Esophagus squamous epithelium (tissue), 5 donors: ENCODE measurements around the gene KLF15. TPM values are rescaled to one million over a fixed set of nuclear protein-coding genes. Genes with fewer than 3 reads are reported as not detected.

Source experiments
- DNase-seq: peaks from one replicate; lab custom pipeline; 2025; lab: John Stamatoyannopoulos, UW
- H3K27ac ChIP-seq, 4 donors: fragments of 200-600 bp; sonication (generic); one replicate each; pipeline ENCODE4 v1.5.1; 2016 to 2019; ENCODE audit warnings: mild to moderate bottlenecking in 1 of 4
- H3K27me3 ChIP-seq, 4 donors: fragments of 200-600 bp; sonication (generic); 1 replicate in 3 of 4; 2 replicates in 1 of 4; pipeline versions ENCODE4 v1.5.1 to v1.6.0; 2017 to 2021; ENCODE audit warnings: antibody characterized with exemption in 1 of 4
- H3K36me3 ChIP-seq, 3 donors: fragments of 200-600 bp; sonication (generic); one replicate each; pipeline ENCODE4 v1.5.1; 2016 to 2019
- H3K4me1 ChIP-seq, 3 donors: fragments of 200-600 bp; sonication (generic); one replicate each; pipeline ENCODE4 v1.5.1; 2017 to 2019
- H3K4me3 ChIP-seq, 4 donors: fragments of 200-600 bp; sonication (generic); 1 replicate in 3 of 4; 2 replicates in 1 of 4; pipeline ENCODE4 v1.5.1; 2016 to 2019; ENCODE audit warnings: mild to moderate bottlenecking in 2 of 4, moderate library complexity in 1 of 4
- H3K9me3 ChIP-seq, 3 donors: fragments of 200-600 bp; sonication (generic); one replicate each; pipeline ENCODE4 v1.5.1; 2016 to 2019
- POLR2A ChIP-seq, 4 donors: fragments of 450-650 bp; IDR thresholded peaks; one replicate each; pipeline ENCODE4 v1.6.1; 2017; ENCODE audit warnings: antibody characterized with exemption in 4 of 4, mild to moderate bottlenecking in 4 of 4, moderate library complexity in 3 of 4
- WGBS, 2 donors: methylation state at CpG; one replicate each; pipeline ENCODE4 v1.1.5; 2018; 5-methylcytosine and 5-hydroxymethylcytosine counted together
- intact Hi-C: fragments of 100-400 bp; cut with DNase I; formaldehyde crosslinking; loops from one replicate; pipeline ENCODE4 v1.15.0; 2022
- total RNA-seq, 4 donors: library from RNA; depleted of rRNA; stranded (reverse); fragments of >200 nt; gene quantifications; one replicate each; pipeline ENCODE4 v1.1.0, GENCODE V29; 2016
- TF ChIP-seq, protein P1 (sequence below), 6 experiments: fragments of 450-650 bp in 4 of 6; fragments of 200-600 bp in 2 of 6; sonication (generic) in 2 of 6; IDR thresholded peaks; one replicate each; pipeline ENCODE4 v1.5.1; 2016 to 2019; ENCODE audit warnings: antibody characterized with exemption in 6 of 6, mild to moderate bottlenecking in 4 of 6, moderate library complexity in 4 of 6
- donor health status: DM: yes; HTN: yes; CAD: no.

The KLF15 gene
- total RNA-seq, 4 donors from 2014 or later = 1.8 to 43.1 (median 7.7) TPM

DNA sequence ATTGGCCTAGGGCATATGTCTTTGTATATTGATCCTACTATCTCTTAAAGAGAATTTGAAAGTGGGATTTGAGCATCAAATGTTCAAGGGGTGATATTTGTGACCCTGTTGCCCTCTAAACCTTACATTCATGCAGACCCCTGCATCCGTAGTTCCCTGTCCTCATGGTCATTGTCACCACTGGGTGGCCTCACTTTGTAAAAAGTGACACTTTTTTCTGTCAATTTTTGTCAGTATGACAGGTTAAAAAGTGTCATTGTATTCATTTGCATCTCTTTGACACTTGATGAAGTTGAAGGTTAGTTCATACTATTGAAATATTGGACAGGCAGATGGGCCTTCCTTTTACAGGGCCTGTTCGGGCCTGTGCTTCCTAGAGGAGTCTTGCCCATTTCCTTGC lies 12.3 kb upstream of the KLF15 start:
- no peak overlapping the region for H3K27ac ChIP-seq
- WGBS, 2 donors = 68 to 100% methylated on average over 2 of the region's 2 CpGs
- DNase-seq = no peak
- TF ChIP-seq, protein P1, sequence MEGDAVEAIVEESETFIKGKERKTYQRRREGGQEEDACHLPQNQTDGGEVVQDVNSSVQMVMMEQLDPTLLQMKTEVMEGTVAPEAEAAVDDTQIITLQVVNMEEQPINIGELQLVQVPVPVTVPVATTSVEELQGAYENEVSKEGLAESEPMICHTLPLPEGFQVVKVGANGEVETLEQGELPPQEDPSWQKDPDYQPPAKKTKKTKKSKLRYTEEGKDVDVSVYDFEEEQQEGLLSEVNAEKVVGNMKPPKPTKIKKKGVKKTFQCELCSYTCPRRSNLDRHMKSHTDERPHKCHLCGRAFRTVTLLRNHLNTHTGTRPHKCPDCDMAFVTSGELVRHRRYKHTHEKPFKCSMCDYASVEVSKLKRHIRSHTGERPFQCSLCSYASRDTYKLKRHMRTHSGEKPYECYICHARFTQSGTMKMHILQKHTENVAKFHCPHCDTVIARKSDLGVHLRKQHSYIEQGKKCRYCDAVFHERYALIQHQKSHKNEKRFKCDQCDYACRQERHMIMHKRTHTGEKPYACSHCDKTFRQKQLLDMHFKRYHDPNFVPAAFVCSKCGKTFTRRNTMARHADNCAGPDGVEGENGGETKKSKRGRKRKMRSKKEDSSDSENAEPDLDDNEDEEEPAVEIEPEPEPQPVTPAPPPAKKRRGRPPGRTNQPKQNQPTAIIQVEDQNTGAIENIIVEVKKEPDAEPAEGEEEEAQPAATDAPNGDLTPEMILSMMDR (IDR thresholded peaks at IDR 0.05) = no peak
- no peak for TF ChIP-seq POLR2A (IDR thresholded peaks at IDR 0.05)
- intact Hi-C loops = no loop called here
- no peaks in the 10 kb centered on the region for H3K4me1 ChIP-seq
- H3K9me3 ChIP-seq = no peaks in the 10 kb centered on the region
- no peaks in the 10 kb centered on the region for H3K36me3 ChIP-seq
- no peaks in the 10 kb centered on the region for H3K27me3 ChIP-seq
- H3K4me3 ChIP-seq = no peak overlapping the region

DNA sequence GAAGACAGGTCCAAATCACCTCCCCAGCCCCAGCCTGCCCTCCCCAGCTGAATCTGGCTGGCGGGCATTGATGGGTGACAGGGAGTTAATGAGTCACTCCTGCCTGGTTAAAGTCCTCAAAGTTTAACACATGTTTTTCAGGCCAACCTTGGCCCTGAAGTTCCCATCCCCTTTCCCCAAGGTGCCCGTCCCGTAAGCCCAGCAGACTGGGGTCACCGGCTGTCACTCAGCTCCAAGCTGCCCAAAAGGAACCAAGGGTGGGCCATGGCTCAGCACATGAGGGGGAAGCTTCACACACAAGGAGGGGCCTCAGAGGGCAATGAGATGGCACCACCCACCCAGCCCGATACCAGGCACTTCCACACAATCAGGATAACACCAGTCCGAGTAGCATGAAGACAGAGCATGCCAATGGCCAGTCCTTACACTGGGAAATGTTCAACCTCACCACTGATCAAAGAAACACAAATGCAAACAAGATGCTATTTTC lies 10.2 kb upstream of the KLF15 start:
- Histone ChIP-seq H3K27ac (no peak overlapping the region), H3K4me1 (no peaks in the 10 kb centered on the region), H3K36me3 (no peaks in the 10 kb centered on the region), H3K9me3 (no peaks in the 10 kb centered on the region), H3K4me3 (no peak overlapping the region), H3K27me3 (no peaks in the 10 kb centered on the region)
- DNase-seq = no peak
- intact Hi-C loops = no loop called here
- WGBS, 2 donors = 86 to 90% methylated on average over 3 to 5 of the region's 6 CpGs
- TF ChIP-seq POLR2A (IDR thresholded peaks at IDR 0.05) = no peak
- TF ChIP-seq, protein P1 (IDR thresholded peaks at IDR 0.05) = no peak

DNA sequence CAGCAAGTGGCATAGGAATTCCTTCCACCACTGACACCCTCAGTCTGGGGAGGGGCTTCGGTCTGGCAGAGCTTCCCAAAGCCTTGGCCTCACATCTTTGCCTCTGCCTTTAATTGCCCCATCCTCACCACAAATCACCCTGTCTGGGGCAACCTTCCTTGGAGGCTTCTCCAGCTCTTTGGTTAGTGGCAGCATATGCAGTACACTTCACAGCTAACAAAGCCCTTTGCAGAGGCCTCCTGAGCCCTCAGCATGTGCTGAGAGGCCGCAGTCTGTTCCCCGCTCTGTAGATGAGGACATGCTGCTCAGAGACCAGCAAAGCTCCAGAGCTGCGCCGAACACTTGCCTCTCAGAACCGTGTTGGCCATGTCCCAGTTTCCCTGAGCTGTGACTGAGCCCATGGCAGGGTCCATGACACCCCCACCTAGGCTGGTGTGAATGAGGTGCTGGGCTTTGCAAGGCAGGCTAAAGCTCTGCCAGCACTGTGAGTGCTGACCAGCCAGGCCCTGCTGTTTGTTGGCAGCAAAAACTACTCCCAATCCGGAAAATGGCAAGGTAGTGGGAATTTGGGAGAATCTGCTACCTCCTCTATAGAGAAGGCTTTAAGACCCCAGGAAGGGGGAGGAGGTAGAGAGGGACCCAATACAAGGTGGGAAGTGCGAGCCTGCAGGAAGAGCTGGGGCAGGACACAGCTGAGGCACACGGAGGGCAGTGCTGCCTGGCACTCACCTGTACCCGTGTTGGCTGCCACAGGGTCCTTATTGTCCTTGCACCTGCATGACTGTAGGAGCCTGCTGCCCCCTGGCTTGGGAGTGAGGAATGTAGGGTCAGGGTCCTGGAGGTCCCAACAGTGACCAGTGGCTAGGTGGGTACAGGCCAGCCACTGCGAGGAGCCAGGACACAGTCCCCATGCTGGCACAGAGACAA lies 8.4 kb upstream of the KLF15 start:
- no peaks in the 10 kb centered on the region for H3K9me3 ChIP-seq
- H3K4me3 ChIP-seq = no peak overlapping the region
- no peaks in the 10 kb centered on the region for H3K36me3 ChIP-seq
- H3K27me3 ChIP-seq = peaks cover 0 to 13% (median 0%) of the 10 kb centered on the region in 4 donors
- DNase-seq = no peak
- intact Hi-C loops = no loop called here
- WGBS, 2 donors = 78 to 81% methylated on average over 7 to 9 of the region's 11 CpGs
- no peak for TF ChIP-seq POLR2A (IDR thresholded peaks at IDR 0.05)
- TF ChIP-seq, protein P1 (IDR thresholded peaks at IDR 0.05) = no peak
- no peak overlapping the region for H3K27ac ChIP-seq
- no peaks in the 10 kb centered on the region for H3K4me1 ChIP-seq

DNA sequence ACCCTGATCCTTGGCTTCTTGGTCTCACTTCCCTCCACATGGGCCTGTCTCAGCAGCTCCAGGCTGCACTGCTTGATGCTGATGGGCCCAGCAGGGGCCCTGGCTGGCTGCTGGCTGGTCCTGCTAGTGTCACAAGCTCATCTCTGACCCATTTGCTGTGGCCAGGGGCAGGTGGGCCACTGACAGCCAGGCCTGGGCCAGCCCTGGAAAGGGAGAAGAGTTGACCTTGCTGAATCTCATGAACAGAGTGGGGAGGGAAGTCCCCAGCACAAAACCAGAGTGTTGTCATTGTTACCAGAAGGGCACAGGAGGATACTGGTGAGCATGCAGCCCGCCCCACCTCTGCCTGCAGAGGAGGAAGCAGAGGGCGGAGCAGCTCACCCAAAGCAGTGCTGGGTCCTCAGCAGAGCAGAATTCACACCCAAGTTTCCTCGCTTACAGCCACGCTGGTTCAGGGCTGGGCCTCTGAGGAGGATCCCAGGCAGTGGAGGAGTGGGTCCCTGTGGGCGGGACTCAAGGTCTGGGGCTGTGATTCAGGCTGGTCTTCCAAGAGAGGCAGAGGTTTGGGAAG lies 7.6 kb upstream of the KLF15 start:
- peaks cover 0 to 21% (median 0%) of the 10 kb centered on the region in 4 donors for H3K27me3 ChIP-seq
- TF ChIP-seq, protein P1 (IDR thresholded peaks at IDR 0.05) = no peak
- no peak for TF ChIP-seq POLR2A (IDR thresholded peaks at IDR 0.05)
- 77 to 100% methylated on average over 2 to 4 of the region's 5 CpGs for WGBS, 2 donors
- no peaks in the 10 kb centered on the region for H3K36me3 ChIP-seq
- intact Hi-C loops = no loop called here
- H3K4me1 ChIP-seq = no peaks in the 10 kb centered on the region
- DNase-seq = no peak
- no peaks in the 10 kb centered on the region for H3K9me3 ChIP-seq
- no peak overlapping the region for H3K4me3 ChIP-seq
- no peak overlapping the region for H3K27ac ChIP-seq
